Esophagus squamous epithelium (tissue), 4 donors: ENCODE data around the gene KLK13.
A peak's percentile ranks its signal among the peaks of the same experiment; 100 is the strongest.

ENCODE experiments used
- CTCF ChIP-seq, 6 experiments: fragments of 450-650 bp in 4 of 6; fragments of 200-600 bp in 2 of 6; sonication (generic) in 2 of 6; IDR thresholded peaks; one replicate each; pipeline ENCODE4 v1.5.1; 2016 to 2019; ENCODE audit warnings: antibody characterized with exemption in 6 of 6, mild to moderate bottlenecking in 4 of 6, moderate library complexity in 4 of 6
- POLR2A ChIP-seq, 4 donors: fragments of 450-650 bp; IDR thresholded peaks; one replicate each; pipeline ENCODE4 v1.6.1; 2017; ENCODE audit warnings: antibody characterized with exemption in 4 of 4, mild to moderate bottlenecking in 4 of 4, moderate library complexity in 3 of 4

GRCh38 chr19:51020988-51021651 lies 43.8 kb downstream of the KLK13 start:
- TF ChIP-seq POLR2A (IDR thresholded peaks at IDR 0.05) (no peak), CTCF (IDR thresholded peaks at IDR 0.05) (peak; percentile 33 to 89 (median 67))
